Thyroid gland (tissue), 4 donors: ENCODE results near the gene THBS3. TPM values are rescaled to one million over a fixed set of nuclear protein-coding genes. Genes with fewer than 3 reads are reported as not detected.
"Not testable (repeated sequence)": the region's sequence is repeated elsewhere in the genome, so short reads cannot be mapped to it uniquely, and the experiment has no call there.

Source experiments
- DNase-seq, 2 donors: peaks; one replicate each; pipeline ENCODE4 v3.0.0-alpha.2; 2019
- H3K27ac ChIP-seq, 3 donors: fragments of 200-600 bp; sonication (generic); 1 replicate in 2 of 3; 2 replicates in 1 of 3; pipeline ENCODE4 v1.5.1; 2016 to 2019; ENCODE audit warnings: mild to moderate bottlenecking in 1 of 3, moderate library complexity in 1 of 3
- H3K27me3 ChIP-seq: fragments of 200-600 bp; sonication (generic); one replicate; pipeline ENCODE4 v1.5.1; 2019
- H3K36me3 ChIP-seq, 2 donors: fragments of 200-600 bp; sonication (generic); one replicate each; pipeline ENCODE4 v1.5.1; 2016 to 2019
- H3K4me1 ChIP-seq, 2 donors: fragments of 200-600 bp; sonication (generic); one replicate each; pipeline ENCODE4 v1.5.1; 2017 to 2019
- H3K4me3 ChIP-seq, 3 donors: fragments of 200-600 bp; sonication (generic); replicated peaks in 1 of 3; 1 replicate in 2 of 3; 2 replicates in 1 of 3; pipeline ENCODE4 v1.5.1; 2016; ENCODE audit warnings: mild to moderate bottlenecking in 1 of 3
- H3K9me3 ChIP-seq: fragments of 200-600 bp; sonication (generic); one replicate; pipeline ENCODE4 v1.5.1; 2017
- CTCF ChIP-seq, 6 experiments: fragments of 200-600 bp in 3 of 6; fragments of 450-650 bp in 3 of 6; sonication (generic) in 3 of 6; IDR thresholded peaks; one replicate each; pipeline ENCODE4 v1.5.1; 2016 to 2019; ENCODE audit warnings: antibody characterized with exemption in 6 of 6, mild to moderate bottlenecking in 2 of 6, inconsistent platforms in 1 of 6, moderate library complexity in 1 of 6
- POLR2A ChIP-seq, 2 donors: fragments of 450-650 bp; IDR thresholded peaks; one replicate each; pipeline ENCODE4 v1.6.1; 2017; ENCODE audit warnings: antibody characterized with exemption in 2 of 2, mild to moderate bottlenecking in 2 of 2, moderate library complexity in 1 of 2
- WGBS, 2 donors: methylation state at CpG; one replicate each; pipeline ENCODE4 v1.1.5; 2017; 5-methylcytosine and 5-hydroxymethylcytosine counted together
- intact Hi-C: fragments of 100-400 bp; cut with DNase I; formaldehyde crosslinking; loops from one replicate; pipeline ENCODE4 v1.15.1; 2023
- total RNA-seq, 4 donors: library from RNA; depleted of rRNA; stranded (reverse); fragments of >200 nt; gene quantifications; one replicate each; pipeline ENCODE4 v1.2.3, GENCODE V29; 2016

Gene THBS3
- total RNA-seq, 4 donors from 2014 or later, result 8.5 to 25.7 (median 18.2) TPM

- intact Hi-C loops, result no loop called here
- DNase-seq, result no peak
- Histone ChIP-seq H3K4me3 (peak overlapping the region in 1 of 3 donors; percentile 32), H3K27ac (peak overlapping the region; percentile 77 to 87 (median 83)), H3K4me1 (peaks cover 25 to 41% of the 10 kb centered on the region in 2 donors), H3K36me3 (no peaks in the 10 kb centered on the region), H3K27me3 (no peaks in the 10 kb centered on the region), H3K9me3 (no peaks in the 10 kb centered on the region)
- no peak for TF ChIP-seq CTCF (IDR thresholded peaks at IDR 0.05)
- no peak for TF ChIP-seq POLR2A (IDR thresholded peaks at IDR 0.05)
- 42 to 60% methylated on average over 9 of the region's 9 CpGs for WGBS, 2 donors
These were observed 20.4 kb upstream of the THBS3 start for GRCh38 chr1:155228096-155228427.

- TF ChIP-seq POLR2A (IDR thresholded peaks at IDR 0.05), result peak; percentile 20 to 82
- TF ChIP-seq CTCF (IDR thresholded peaks at IDR 0.05), result no peak
- WGBS, 2 donors, result 1 to 2% methylated on average over 33 to 41 of the region's 42 CpGs
- no peaks in the 10 kb centered on the region for H3K36me3 ChIP-seq
- H3K27me3 ChIP-seq, result no peaks in the 10 kb centered on the region
- H3K4me1 ChIP-seq, result peaks cover 25 to 38% of the 10 kb centered on the region in 2 donors
- peak; percentile 98 to 99 for DNase-seq
- peak overlapping the region; percentile 12 to 32 (median 20) for H3K4me3 ChIP-seq
- intact Hi-C loops, result no loop called here
- H3K9me3 ChIP-seq, result no peaks in the 10 kb centered on the region
- H3K27ac ChIP-seq, result peak overlapping the region; percentile 77 to 87 (median 83)
These were observed 19.8 kb upstream of the THBS3 start for GRCh38 chr1:155227261-155228095.

GRCh38 chr1:155226910-155227260, 19.2 kb upstream of the THBS3 start:
- H3K4me1 ChIP-seq, result peaks cover 25 to 32% of the 10 kb centered on the region in 2 donors
- no peak for TF ChIP-seq POLR2A (IDR thresholded peaks at IDR 0.05)
- TF ChIP-seq CTCF (IDR thresholded peaks at IDR 0.05), result no peak
- no peaks in the 10 kb centered on the region for H3K27me3 ChIP-seq
- no peaks in the 10 kb centered on the region for H3K9me3 ChIP-seq
- peak overlapping the region; percentile 12 to 32 (median 20) for H3K4me3 ChIP-seq
- peak overlapping the region; percentile 37 to 87 (median 81) for H3K27ac ChIP-seq
- WGBS, 2 donors, result 1% methylated on average over 19 of the region's 19 CpGs
- intact Hi-C loops, result no loop called here
- no peaks in the 10 kb centered on the region for H3K36me3 ChIP-seq
- DNase-seq, result peak; percentile 53 to 63

- Histone ChIP-seq H3K4me3 (peak overlapping the region in 2 of 3 donors; percentile 20 to 32), H3K9me3 (no peaks in the 10 kb centered on the region), H3K36me3 (no peaks in the 10 kb centered on the region), H3K4me1 (peaks cover 25 to 32% of the 10 kb centered on the region in 2 donors), H3K27ac (peak overlapping the region; percentile 37 to 87 (median 81)), H3K27me3 (no peaks in the 10 kb centered on the region)
- TF ChIP-seq CTCF (IDR thresholded peaks at IDR 0.05) (peak in 4 of 6 experiments; percentile 39 to 63 (median 43)), POLR2A (IDR thresholded peaks at IDR 0.05) (no peak)
- 3 to 4% methylated on average over 7 of the region's 7 CpGs for WGBS, 2 donors
- peak; percentile 63 to 73 for DNase-seq
- intact Hi-C loops, result no loop called here
These were observed 18.7 kb upstream of the THBS3 start for GRCh38 chr1:155226188-155226909.

- H3K9me3 ChIP-seq, H3K27me3 ChIP-seq, H3K36me3 ChIP-seq, intact Hi-C loops, H3K4me3 ChIP-seq: not testable (repeated sequence)
- 82 to 91% methylated on average over 8 of the region's 8 CpGs for WGBS, 2 donors
- Histone ChIP-seq H3K4me1 (peaks cover 25 to 32% of the 10 kb centered on the region in 2 donors), H3K27ac (peak overlapping the region; percentile 34 to 81 (median 63))
- peak in 1 of 2 donors; percentile 24 for DNase-seq
These were observed 17.7 kb upstream of the THBS3 start for GRCh38 chr1:155225404-155225759.
